HG03378 (cell line): Measurements from ENCODE around the gene LINGO1.

Experiments used
- ATAC-seq: cut with Tn5 transposase; IDR thresholded peaks from one replicate; pipeline ENCODE4 v1.9.1; 2021; ENCODE audit warnings: mild to moderate bottlenecking, moderate library complexity; ENCODE audit not compliant: unreplicated experiment

LINGO1 gene

GRCh38 chr15:77598644-77599043 lies 34.1 kb downstream of the LINGO1 start:
- ATAC-seq: no peak

DNA sequence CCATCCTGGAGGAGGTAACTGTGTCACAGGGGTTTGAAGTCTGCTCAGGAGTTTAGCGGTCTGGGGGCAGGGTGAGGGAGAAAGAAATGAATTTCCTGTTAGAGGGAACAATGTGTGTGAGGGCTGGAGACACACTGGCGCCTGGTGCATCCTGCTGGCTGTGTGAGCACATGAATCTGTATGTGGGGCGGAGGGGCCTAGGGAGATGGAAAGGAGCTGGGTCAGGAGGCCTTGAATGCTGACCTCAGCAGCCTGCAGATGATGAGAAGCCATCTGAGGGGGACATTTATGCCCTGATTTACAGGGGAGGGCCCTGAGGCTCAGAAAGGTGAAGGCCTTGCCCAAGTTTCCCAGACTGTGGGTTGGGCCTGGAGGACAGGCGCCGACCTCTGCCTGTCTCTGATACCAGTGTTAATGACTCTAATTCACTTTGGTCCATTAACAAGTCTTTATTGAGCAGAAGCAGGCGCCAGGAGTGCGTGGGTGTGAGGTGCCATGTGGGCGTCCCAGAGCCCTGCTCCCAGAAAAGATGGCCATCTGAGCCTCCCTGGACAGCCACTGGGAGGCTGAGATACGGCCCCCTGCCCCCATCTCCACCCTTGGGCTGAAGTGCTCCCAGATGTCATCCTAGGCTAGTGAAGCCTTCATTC lies 34.8 kb downstream of the LINGO1 start:
- ATAC-seq: no peak

GRCh38 chr15:77596821-77597803 lies 35.6 kb downstream of the LINGO1 start:
- ATAC-seq: no peak

- no peak for ATAC-seq
These were observed 37.5 kb downstream of the LINGO1 start for GRCh38 chr15:77595231-77595630.

GRCh38 chr15:77592758-77593157 lies 40.0 kb downstream of the LINGO1 start:
- ATAC-seq: no peak

DNA sequence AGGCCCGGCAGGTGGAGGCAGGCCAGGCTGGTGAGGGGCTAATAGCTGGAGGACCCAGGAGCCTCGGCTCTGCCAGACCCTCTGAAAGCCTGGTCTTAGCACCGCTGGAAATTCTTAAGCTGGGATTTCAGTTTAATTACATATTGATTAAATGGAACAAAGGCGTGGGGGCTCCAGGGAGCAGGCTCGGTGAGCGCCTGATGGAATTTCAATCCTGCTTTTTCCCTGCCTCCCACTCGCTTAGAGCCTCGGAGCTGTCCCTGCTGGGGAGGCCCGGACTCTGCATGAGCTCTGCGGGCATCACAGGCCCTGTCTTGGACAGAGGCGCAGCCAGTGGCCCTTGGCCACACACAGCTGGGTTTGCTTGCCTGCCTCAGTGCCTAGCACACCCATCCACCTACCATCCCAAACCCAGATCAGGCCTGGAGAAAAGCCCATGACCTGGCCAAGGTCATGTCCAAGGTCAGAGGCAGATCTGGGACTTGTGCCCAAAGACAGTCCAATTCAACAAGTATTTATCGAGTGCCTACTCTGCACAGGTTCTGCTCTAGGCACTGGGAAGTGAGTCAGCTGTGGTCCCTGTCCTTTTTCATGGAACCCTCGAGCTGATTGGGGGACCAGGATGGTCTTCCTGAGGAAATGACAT lies 40.6 kb downstream of the LINGO1 start:
- ATAC-seq: no peak

- no peak for ATAC-seq
These were observed 42.9 kb downstream of the LINGO1 start for GRCh38 chr15:77589839-77590238.

DNA sequence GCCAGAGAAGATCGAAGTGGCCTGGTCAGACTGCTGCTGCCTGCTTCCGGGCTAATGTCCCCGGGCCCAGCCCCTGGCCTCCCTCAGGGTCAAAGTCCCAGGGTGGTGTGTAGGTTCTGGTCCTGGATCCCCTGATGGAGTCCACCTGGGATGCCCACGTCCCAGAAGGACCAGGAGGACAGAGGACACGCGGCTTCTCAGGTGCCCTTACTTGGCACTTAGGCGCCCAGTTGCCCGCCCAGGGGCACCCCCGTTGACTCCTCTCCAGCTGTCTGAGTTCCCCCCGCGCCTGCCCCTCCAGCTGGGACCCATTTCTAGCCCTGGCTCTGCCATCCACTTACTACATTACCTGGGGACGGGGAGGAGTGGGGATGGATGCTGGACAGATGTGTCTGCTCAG lies 44.6 kb downstream of the LINGO1 start:
- ATAC-seq: no peak

DNA sequence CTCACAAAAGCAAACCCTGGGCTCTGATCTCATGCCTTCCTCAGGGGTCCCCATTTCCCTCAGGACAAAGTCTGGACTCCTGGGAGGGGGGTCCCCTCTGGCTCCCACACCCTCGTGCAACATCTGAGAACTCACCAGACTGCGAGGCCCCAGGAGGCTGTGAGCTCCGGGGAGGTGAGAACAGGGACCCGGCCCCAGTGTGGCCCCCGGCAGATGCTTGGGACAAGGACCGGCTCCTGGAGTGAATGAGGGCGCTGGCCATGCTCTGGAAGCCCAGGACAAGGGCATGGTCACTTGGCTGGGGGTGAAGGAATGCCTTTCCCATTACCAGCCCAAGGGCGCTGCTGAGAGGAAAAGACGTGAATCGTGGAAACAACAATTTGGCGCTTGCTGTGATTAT lies 48.0 kb downstream of the LINGO1 start:
- ATAC-seq: no peak

DNA sequence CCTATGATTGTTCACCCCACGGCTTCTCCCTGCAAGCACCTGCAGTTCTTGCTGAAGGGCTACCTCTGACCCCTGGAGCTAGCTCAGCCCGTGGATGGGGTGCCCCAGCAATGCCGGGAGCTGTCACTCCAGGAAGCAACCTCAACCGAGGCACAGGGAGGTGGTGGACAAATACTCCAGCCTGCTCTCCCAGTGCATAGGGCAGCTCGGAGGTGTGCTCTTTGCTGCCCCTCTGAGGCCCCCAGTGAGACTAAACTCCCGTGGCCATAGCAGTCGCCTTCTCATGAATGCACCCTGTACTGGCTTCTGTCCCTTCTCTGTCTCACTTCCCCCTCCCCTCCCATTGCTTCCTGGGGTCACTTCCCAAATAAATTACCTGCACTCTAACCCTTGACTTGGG lies 48.5 kb downstream of the LINGO1 start:
- no peak for ATAC-seq

GRCh38 chr15:77582763-77583162 lies 49.9 kb downstream of the LINGO1 start:
- ATAC-seq: no peak

GRCh38 chr15:77581896-77582569 lies 50.7 kb downstream of the LINGO1 start:
- ATAC-seq: no peak

DNA sequence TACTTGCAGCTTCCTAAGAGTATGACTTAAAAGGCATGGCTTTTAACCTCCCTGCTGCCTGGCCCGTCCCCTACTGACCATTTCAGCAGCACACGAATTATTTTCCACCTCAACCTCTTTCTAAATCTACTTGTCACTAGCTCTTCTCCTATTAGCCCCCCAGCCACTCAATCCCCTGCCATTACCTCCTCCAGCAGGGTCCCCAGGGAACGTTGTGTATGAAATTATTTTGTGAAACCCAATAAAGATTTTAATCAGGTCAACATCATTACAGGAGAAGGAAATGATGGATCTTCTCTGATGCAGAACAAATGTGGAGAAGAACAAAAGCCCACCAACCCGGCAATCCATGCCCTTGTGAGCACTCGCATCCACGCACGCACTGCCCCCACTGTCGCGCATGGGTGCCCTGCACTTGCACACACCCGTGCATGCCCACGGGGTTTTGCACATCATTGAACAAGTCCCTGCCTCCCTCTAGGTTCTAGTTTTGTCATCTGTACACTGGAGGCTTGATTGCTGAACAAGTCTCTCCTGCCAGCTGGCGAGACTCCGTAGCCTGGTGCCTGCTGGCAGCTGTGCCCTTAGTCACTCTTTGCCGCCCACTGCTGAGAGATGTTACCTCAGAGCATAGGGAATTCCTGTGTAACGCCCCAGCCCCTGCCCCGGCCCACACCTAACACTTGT lies 51.6 kb downstream of the LINGO1 start:
- no peak for ATAC-seq

GRCh38 chr15:77579498-77580188 lies 53.1 kb downstream of the LINGO1 start:
- no peak for ATAC-seq

DNA sequence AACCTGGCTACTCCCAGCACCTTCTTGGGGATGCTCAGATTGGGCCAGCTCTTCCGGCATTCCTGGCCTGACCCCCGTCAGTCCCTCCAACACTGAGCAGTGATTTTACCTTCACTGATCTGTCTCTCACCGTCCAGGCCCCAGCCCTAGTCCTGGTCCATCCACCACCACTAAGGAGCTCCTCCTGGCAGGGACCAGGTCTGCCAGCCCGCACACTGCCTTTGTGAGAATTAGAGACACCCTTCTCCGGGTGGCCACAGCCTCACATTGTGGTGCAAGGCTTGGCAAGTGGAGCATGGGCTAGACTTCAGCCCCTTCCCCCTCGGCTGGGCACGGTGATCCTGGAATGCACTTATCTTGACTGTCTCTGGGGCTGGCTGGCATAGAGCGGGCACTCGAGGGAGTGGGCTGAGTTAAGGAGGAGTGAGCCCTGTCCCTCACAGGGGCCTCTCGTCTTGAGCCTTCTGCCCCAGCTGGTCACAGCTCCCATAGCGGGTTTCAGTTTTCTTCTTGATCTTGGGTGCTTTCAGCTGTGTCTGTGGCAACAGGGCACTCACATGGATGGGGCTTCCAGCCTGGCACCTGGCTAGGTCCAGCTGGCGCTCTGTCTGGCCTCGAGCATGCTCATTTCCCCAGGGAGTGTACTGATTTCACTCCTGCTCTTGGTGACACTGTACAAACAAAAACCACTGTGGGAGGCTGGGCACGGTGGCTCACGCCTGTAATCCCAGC lies 53.9 kb downstream of the LINGO1 start:
- ATAC-seq: no peak

DNA sequence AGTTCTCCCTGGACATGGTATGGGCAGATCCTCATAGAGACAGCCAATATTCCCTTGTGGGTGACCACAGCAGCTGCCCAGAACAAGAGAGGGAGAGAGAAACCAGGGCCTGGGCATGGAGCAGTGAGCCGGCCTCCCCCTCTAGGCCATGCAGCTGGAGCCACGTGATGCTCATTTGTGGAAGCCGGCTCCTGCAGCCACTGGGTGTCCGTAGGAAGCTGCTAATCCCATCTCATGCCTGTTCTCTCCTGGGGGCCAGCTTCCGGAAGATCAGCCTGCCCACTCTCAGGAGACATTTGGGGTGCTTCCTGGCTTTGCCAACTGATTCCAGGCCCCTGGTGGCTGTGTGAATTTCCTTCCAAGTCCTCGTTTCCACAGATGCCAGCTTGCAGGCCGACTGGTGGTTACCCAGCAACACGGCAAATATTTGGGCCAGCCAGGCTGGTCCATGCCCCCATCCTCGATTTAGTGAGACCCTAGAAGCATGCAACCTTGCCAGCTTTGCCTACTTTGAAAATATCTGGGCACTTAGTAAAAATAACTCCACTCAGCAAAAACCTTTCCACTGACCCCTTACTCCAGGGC lies 55.3 kb downstream of the LINGO1 start:
- ATAC-seq: no peak

GRCh38 chr15:77576538-77576937 lies 56.2 kb downstream of the LINGO1 start:
- no peak for ATAC-seq

DNA sequence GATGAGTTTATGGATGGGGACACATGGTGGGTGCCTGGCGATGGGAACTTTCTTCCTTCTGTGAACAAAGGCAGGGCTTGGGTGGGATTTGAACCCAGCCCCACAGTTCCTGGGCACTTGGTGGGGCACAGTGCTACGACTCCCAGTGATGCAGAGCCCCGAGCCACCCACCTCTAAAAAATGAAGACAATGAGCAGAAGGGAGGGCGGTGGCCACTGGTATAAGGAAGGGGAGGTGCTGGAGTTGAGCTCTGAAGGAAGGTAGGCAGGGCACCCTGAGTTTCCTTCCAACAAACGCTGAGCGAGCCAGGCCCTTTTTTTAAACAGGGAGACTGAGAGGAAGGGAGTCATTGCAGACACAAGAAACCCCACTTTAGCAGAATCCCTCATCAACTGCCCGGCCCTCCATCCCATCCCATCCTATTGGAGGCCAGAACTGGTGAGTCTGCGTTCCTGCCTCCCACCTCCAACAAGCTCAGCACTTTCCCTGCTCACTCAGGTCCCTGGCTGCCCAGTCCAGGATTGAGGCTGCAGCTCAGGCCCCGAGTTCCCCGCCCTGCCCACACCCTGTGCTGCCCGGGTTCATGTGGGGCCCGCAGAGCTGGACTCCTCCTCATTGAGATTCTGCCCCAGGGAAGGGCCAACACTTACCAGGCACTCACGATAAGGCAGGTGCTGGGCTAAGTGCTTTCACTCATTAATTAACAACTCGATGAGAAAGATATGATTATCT lies 57.3 kb downstream of the LINGO1 start:
- no peak for ATAC-seq
